Left lung (tissue), 10 donors: ENCODE data around the gene CCDC91. TPM values are rescaled to one million over a fixed set of nuclear protein-coding genes. Genes with fewer than 3 reads are reported as not detected.

ENCODE experiments used
- ATAC-seq: fragments of 200-7000 bp; cut with Tn5 transposase; one replicate; pipeline ENCODE4 v1.9.1; 2020; ENCODE audit warnings: moderate library complexity
- DNase-seq, 4 donors: peaks; one replicate each; pipeline ENCODE4 v3.0.0-alpha.2; 2013 to 2020
- H3K27ac ChIP-seq, 2 donors: fragments of 200-600 bp; sonication (generic) in 1 of 2; one replicate each; pipeline versions ENCODE4 v1.5.0 to v1.8.0; 2020 to 2021
- H3K27me3 ChIP-seq, 2 donors: fragments of 200-600 bp; sonication (generic) in 1 of 2; one replicate each; pipeline versions ENCODE4 v1.5.0 to v1.8.0; 2020 to 2021
- H3K36me3 ChIP-seq, 2 donors: fragments of 200-600 bp; sonication (generic) in 1 of 2; one replicate each; pipeline versions ENCODE4 v1.5.0 to v1.8.0; 2020 to 2021
- H3K4me1 ChIP-seq, 2 donors: fragments of 200-600 bp; one replicate each; pipeline ENCODE4 v1.8.0; 2021
- H3K4me3 ChIP-seq, 2 donors: fragments of 200-600 bp; sonication (generic) in 1 of 2; one replicate each; pipeline versions ENCODE4 v1.5.0 to v1.8.0; 2020 to 2021; ENCODE audit warnings: mild to moderate bottlenecking in 1 of 2
- H3K9me3 ChIP-seq, 2 donors: fragments of 200-600 bp; sonication (generic) in 1 of 2; one replicate each; pipeline versions ENCODE4 v1.5.0 to v1.8.0; 2020 to 2021
- CTCF ChIP-seq, 2 donors: fragments of 200-600 bp; sonication (generic) in 1 of 2; IDR thresholded peaks; one replicate each; pipeline versions ENCODE4 v1.5.0 to v1.8.0; 2021; ENCODE audit warnings: antibody characterized with exemption in 2 of 2
- intact Hi-C, 2 donors: fragments of 100-400 bp; cut with DNase I; formaldehyde crosslinking; loops; one replicate each; pipeline versions ENCODE4 v1.11.2 to v1.14.2; 2022
- polyA plus RNA-seq, 6 donors: library from polyadenylated mRNA; unstranded; fragments of 120-200 nt; gene quantifications; one replicate each; pipeline ENCODE4 v1.2.1, GENCODE V29; 2013; ENCODE audit not compliant: insufficient read length in 6 of 6
- total RNA-seq, 2 donors: library from RNA; stranded (reverse); fragmentation: NEBNext Ultra II Directional; extraction: Animal tissue kit (Norgen Biotek cat#: 25700); gene quantifications; one replicate each; pipeline ENCODE4 v1.2.1, GENCODE V29; 2021
- donor health status: DM: no; HTN: yes; CAD: no.
- donor health status: DM: no; HTN: no; CAD: no.

The CCDC91 gene
- total and polyA plus RNA-seq, 8 donors, result 18.5 to 30.0 (median 26.2) TPM

GRCh38 chr12:28512406-28512805 is 322.1 kb downstream of the CCDC91 start:
- intact Hi-C loops, result no loop called here
- Histone ChIP-seq H3K36me3 (no peaks in the 10 kb centered on the region), H3K4me1 (no peaks in the 10 kb centered on the region), H3K4me3 (no peak overlapping the region), H3K27ac (no peak overlapping the region), H3K9me3 (peaks cover 0 to 10% of the 10 kb centered on the region in 2 donors), H3K27me3 (no peaks in the 10 kb centered on the region)
- DNase-seq (no peak), ATAC-seq (no peak)
- TF ChIP-seq CTCF (IDR thresholded peaks at IDR 0.05), result no peak

- DNase-seq (no peak), ATAC-seq (no peak)
- H3K4me1 ChIP-seq, result no peaks in the 10 kb centered on the region
- H3K36me3 ChIP-seq, result no peaks in the 10 kb centered on the region
- H3K9me3 ChIP-seq, result peaks cover 0 to 10% of the 10 kb centered on the region in 2 donors
- H3K27ac ChIP-seq, result no peak overlapping the region
- TF ChIP-seq CTCF (IDR thresholded peaks at IDR 0.05), result no peak
- H3K27me3 ChIP-seq, result no peaks in the 10 kb centered on the region
- no peak overlapping the region for H3K4me3 ChIP-seq
- intact Hi-C loops, result no loop called here
Observed at GRCh38 chr12:28512876-28513275, 322.6 kb downstream of the CCDC91 start.

GRCh38 chr12:28513983-28514382 is 323.7 kb downstream of the CCDC91 start:
- no peak overlapping the region for H3K27ac ChIP-seq
- no peak overlapping the region for H3K4me3 ChIP-seq
- no peaks in the 10 kb centered on the region for H3K4me1 ChIP-seq
- peaks cover 0 to 10% of the 10 kb centered on the region in 2 donors for H3K9me3 ChIP-seq
- TF ChIP-seq CTCF (IDR thresholded peaks at IDR 0.05), result no peak
- no peaks in the 10 kb centered on the region for H3K36me3 ChIP-seq
- no peaks in the 10 kb centered on the region for H3K27me3 ChIP-seq
- intact Hi-C loops, result no loop called here
- no peak for ATAC-seq
- no peak for DNase-seq

- no peak for TF ChIP-seq CTCF (IDR thresholded peaks at IDR 0.05)
- peaks cover 0 to 24% of the 10 kb centered on the region in 2 donors for H3K9me3 ChIP-seq
- intact Hi-C loops, result no loop called here
- no peaks in the 10 kb centered on the region for H3K4me1 ChIP-seq
- DNase-seq (no peak), ATAC-seq (no peak)
- no peak overlapping the region for H3K27ac ChIP-seq
- no peaks in the 10 kb centered on the region for H3K36me3 ChIP-seq
- no peaks in the 10 kb centered on the region for H3K27me3 ChIP-seq
- H3K4me3 ChIP-seq, result no peak overlapping the region
Observed at GRCh38 chr12:28517101-28517500, 326.8 kb downstream of the CCDC91 start.

GRCh38 chr12:28527631-28528249 is 337.5 kb downstream of the CCDC91 start:
- intact Hi-C loops, result no loop called here
- no peak for TF ChIP-seq CTCF (IDR thresholded peaks at IDR 0.05)
- H3K27ac ChIP-seq, result no peak overlapping the region
- no peak overlapping the region for H3K4me3 ChIP-seq
- H3K4me1 ChIP-seq, result no peaks in the 10 kb centered on the region
- no peaks in the 10 kb centered on the region for H3K27me3 ChIP-seq
- H3K36me3 ChIP-seq, result no peaks in the 10 kb centered on the region
- DNase-seq, result no peak
- H3K9me3 ChIP-seq, result peaks cover 0 to 26% of the 10 kb centered on the region in 2 donors
- ATAC-seq, result no peak
